K562 (cell line): ENCODE results near the gene KCNH2. TPM values are rescaled to one million over a fixed set of nuclear protein-coding genes. Genes with fewer than 3 reads are reported as not detected.

Experiments used
- ARHGAP35 ChIP-seq: fragments of 450-650 bp; IDR thresholded peaks from 2 replicates; pipeline ENCODE4 v1.6.1; 2018; ENCODE audit not compliant: partially characterized antibody
- FOS ChIP-seq: IDR thresholded peaks from 3 replicates; pipeline ENCODE4 v1.6.1; 2011; ENCODE audit not compliant: insufficient read length; ENCODE audit errors: extremely low read depth
- FOXJ2 ChIP-seq: fragments of 200-800 bp; sonication (Bioruptor generic); IDR thresholded peaks from 2 replicates; pipeline ENCODE4 v1.6.1; 2016; ENCODE audit warnings: missing genetic modification characterization, missing compliant biosample characterization
- HMG20A ChIP-seq: fragments of 450-650 bp; formaldehyde crosslinking; conservative IDR thresholded peaks from 2 replicates; pipeline ENCODE4 v1.4.0; 2020; ENCODE audit warnings: mild to moderate bottlenecking, mixed read lengths
- MTA3 ChIP-seq: fragments of 450-650 bp; formaldehyde crosslinking; IDR thresholded peaks from 2 replicates; pipeline ENCODE4 v1.6.1; 2017; ENCODE audit warnings: mild to moderate bottlenecking, borderline replicate concordance
- MYC ChIP-seq, 2 experiments: fragments of 250-450 bp in 1 of 2; sonication (Bioruptor Pico) in 1 of 2; IDR thresholded peaks; 2 replicates each; pipeline versions ENCODE4 v1.5.1 to v1.6.1; 2012 to 2021; ENCODE audit warnings: low read depth in 2 of 2, borderline replicate concordance in 1 of 2, improper control_type of control experiment in 1 of 2, low read length in 1 of 2, mild to moderate bottlenecking in 1 of 2, moderate library complexity in 1 of 2
- NCOA4 ChIP-seq: fragments of 450-650 bp; IDR thresholded peaks from 2 replicates; pipeline ENCODE4 v1.6.1; 2018; ENCODE audit warnings: mild to moderate bottlenecking; ENCODE audit not compliant: partially characterized antibody
- RHOXF2B ChIP-seq: fragments of 250-450 bp; sonication (Bioruptor Pico); conservative IDR thresholded peaks from 2 replicates; pipeline ENCODE4 v1.5.1; 2021
- ZNF174 ChIP-seq: fragments of 250-450 bp; sonication (Bioruptor Pico); IDR thresholded peaks from 2 replicates; pipeline ENCODE4 v1.4.0; 2020; ENCODE audit warnings: mild to moderate bottlenecking
- ZNF79 ChIP-seq: fragments of 250-450 bp; sonication (Bioruptor Pico); IDR thresholded peaks from 2 replicates; pipeline ENCODE4 v1.4.0; 2020; ENCODE audit warnings: low read depth, mild to moderate bottlenecking, moderate library complexity
- polyA plus RNA-seq, 8 experiments: library from polyadenylated mRNA; depleted of rRNA in 4 of 8; stranded (reverse) in 5 of 8; unstranded in 3 of 8; fragments of >200 nt; fragmentation: Nextera tagmentation in 2 of 8; fragmentation: Illumina TruSeq in 1 of 8; extraction: Ambion mirVana in 2 of 8; extraction: Trizol in 1 of 8; gene quantifications; 2 replicates each; pipeline versions ENCODE4 v1.2.1 to v1.2.3, GENCODE V29; 2011 to 2014; ENCODE audit warnings: inconsistent platforms in 1 of 8, missing spikeins in 1 of 8
- total RNA-seq, 7 experiments: library from RNA; depleted of rRNA in 6 of 7; stranded (reverse); fragments of >200 nt in 6 of 7; fragmentation: Illumina TruSeq in 2 of 7; extraction: Trizol in 2 of 7; gene quantifications; 2 replicates each; pipeline versions ENCODE4 v1.2.1 to v1.2.3, GENCODE V29; 2011 to 2021; ENCODE audit warnings: low replicate concordance in 1 of 7
- TF ChIP-seq, protein P1 (sequence below): fragments of 250-450 bp; sonication (Bioruptor Pico); IDR thresholded peaks from 2 replicates; pipeline ENCODE4 v1.4.0; 2020
- TF ChIP-seq, protein P2 (sequence below): fragments of 250-450 bp; sonication (Bioruptor Pico); IDR thresholded peaks from 2 replicates; pipeline ENCODE4 v1.9.0; 2021; ENCODE audit warnings: mild to moderate bottlenecking
- TF ChIP-seq, protein P3 (sequence below), 3 experiments: fragments of 200-800 bp in 1 of 3; sonication (Bioruptor generic) in 1 of 3; sonication (generic) in 1 of 3; formaldehyde crosslinking in 1 of 3; IDR thresholded peaks; 2 replicates each; pipeline versions ENCODE4 v1.6.1 to v1.8.0; 2016 to 2022; ENCODE audit warnings: mild to moderate bottlenecking in 2 of 3, missing compliant biosample characterization in 2 of 3, missing genetic modification characterization in 2 of 3, missing genetic modification reagents in 1 of 3
- TF ChIP-seq, protein P4 (sequence below), 2 experiments: IDR thresholded peaks; 2 replicates each; pipeline ENCODE4 v1.6.1; 2011; ENCODE audit warnings: borderline replicate concordance in 1 of 2, control low read depth in 1 of 2, low read depth in 1 of 2, low read length in 1 of 2, mild to moderate bottlenecking in 1 of 2, mixed read lengths in 1 of 2, moderate library complexity in 1 of 2; ENCODE audit not compliant: insufficient read depth in 1 of 2, insufficient read length in 1 of 2, poor library complexity in 1 of 2, severe bottlenecking in 1 of 2; ENCODE audit errors: extremely low read depth in 1 of 2
- TF ChIP-seq, protein P5 (sequence below): IDR thresholded peaks from 3 replicates; pipeline ENCODE4 v1.6.1; 2011; ENCODE audit warnings: borderline replicate concordance, mild to moderate bottlenecking, moderate library complexity; ENCODE audit not compliant: insufficient read length; ENCODE audit errors: extremely low read depth

The KCNH2 gene
- total and polyA plus RNA-seq, 9 of the 15 experiments (the other 6 are each of a cell fraction or from before 2014, with no cell fraction given), result 18.1 to 368 (median 218) TPM

DNA sequence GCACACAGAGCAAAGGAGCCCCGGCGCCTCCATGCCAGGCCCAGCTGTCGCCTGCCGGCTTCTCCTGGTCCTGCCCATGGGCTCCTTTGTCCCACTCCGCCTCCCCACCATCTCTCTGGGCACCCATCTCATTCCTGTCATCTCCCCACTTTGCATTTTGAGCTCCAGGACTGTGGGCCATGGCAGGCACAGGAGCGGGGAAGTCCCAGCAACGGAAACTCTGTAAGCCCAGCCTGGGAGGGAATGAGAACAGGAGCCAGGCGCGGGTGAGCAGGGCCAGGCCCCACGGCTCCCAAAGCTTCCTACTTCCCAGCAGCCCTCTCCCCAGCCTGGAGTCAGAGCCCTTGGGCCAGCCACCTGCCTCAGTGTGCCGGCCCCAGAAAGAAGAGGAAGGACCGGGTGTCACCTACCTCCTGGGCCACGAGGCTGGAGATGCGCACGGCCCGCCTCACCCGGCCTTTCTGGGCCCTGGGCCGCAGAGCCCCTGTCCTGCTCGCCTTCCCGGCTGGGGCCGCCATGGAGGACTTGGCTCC, 23.1 kb downstream of the KCNH2 start (continued):
- TF ChIP-seq, protein P1, sequence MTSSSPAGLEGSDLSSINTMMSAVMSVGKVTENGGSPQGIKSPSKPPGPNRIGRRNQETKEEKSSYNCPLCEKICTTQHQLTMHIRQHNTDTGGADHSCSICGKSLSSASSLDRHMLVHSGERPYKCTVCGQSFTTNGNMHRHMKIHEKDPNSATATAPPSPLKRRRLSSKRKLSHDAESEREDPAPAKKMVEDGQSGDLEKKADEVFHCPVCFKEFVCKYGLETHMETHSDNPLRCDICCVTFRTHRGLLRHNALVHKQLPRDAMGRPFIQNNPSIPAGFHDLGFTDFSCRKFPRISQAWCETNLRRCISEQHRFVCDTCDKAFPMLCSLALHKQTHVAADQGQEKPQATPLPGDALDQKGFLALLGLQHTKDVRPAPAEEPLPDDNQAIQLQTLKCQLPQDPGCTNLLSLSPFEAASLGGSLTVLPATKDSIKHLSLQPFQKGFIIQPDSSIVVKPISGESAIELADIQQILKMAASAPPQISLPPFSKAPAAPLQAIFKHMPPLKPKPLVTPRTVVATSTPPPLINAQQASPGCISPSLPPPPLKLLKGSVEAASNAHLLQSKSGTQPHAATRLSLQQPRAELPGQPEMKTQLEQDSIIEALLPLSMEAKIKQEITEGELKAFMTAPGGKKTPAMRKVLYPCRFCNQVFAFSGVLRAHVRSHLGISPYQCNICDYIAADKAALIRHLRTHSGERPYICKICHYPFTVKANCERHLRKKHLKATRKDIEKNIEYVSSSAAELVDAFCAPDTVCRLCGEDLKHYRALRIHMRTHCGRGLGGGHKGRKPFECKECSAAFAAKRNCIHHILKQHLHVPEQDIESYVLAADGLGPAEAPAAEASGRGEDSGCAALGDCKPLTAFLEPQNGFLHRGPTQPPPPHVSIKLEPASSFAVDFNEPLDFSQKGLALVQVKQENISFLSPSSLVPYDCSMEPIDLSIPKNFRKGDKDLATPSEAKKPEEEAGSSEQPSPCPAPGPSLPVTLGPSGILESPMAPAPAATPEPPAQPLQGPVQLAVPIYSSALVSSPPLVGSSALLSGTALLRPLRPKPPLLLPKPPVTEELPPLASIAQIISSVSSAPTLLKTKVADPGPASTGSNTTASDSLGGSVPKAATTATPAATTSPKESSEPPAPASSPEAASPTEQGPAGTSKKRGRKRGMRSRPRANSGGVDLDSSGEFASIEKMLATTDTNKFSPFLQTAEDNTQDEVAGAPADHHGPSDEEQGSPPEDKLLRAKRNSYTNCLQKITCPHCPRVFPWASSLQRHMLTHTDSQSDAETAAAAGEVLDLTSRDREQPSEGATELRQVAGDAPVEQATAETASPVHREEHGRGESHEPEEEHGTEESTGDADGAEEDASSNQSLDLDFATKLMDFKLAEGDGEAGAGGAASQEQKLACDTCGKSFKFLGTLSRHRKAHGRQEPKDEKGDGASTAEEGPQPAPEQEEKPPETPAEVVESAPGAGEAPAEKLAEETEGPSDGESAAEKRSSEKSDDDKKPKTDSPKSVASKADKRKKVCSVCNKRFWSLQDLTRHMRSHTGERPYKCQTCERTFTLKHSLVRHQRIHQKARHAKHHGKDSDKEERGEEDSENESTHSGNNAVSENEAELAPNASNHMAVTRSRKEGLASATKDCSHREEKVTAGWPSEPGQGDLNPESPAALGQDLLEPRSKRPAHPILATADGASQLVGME (CRISPR knock-in tag), result peak; percentile 70; the same call in 1 of the 2 replicates
- no peak for TF ChIP-seq FOS
- TF ChIP-seq MTA3, result no peak
- TF ChIP-seq HMG20A, result no peak
- no peak for TF ChIP-seq ZNF79 (CRISPR knock-in tag)
- no peak for TF ChIP-seq RHOXF2B
- TF ChIP-seq, protein P2, sequence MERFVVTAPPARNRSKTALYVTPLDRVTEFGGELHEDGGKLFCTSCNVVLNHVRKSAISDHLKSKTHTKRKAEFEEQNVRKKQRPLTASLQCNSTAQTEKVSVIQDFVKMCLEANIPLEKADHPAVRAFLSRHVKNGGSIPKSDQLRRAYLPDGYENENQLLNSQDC, result no peak
- TF ChIP-seq, protein P3, sequence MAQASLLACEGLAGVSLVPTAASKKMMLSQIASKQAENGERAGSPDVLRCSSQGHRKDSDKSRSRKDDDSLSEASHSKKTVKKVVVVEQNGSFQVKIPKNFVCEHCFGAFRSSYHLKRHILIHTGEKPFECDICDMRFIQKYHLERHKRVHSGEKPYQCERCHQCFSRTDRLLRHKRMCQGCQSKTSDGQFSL (CRISPR knock-in tag; IDR thresholded peaks at IDR 0.05), result no peak
- TF ChIP-seq, protein P3 (tag; IDR thresholded peaks at IDR 0.05), result no peak
- TF ChIP-seq, protein P4, sequence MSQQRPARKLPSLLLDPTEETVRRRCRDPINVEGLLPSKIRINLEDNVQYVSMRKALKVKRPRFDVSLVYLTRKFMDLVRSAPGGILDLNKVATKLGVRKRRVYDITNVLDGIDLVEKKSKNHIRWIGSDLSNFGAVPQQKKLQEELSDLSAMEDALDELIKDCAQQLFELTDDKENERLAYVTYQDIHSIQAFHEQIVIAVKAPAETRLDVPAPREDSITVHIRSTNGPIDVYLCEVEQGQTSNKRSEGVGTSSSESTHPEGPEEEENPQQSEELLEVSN (IDR thresholded peaks at IDR 0.05; ENCODE audit: borderline replicate concordance in 1 of 2, extremely low read depth in 1 of 2, insufficient read depth in 1 of 2, insufficient read length in 1 of 2, low read depth in 1 of 2, low read length in 1 of 2, poor library complexity in 1 of 2, severe bottlenecking in 1 of 2), result peak in 1 of 2 experiments; percentile 55
- TF ChIP-seq FOXJ2 (tag), result no peak
- no peak for TF ChIP-seq ZNF174 (CRISPR knock-in tag)
- TF ChIP-seq NCOA4, result no peak
- TF ChIP-seq ARHGAP35, result peak; percentile 14
- peak; percentile 74; the same call in 1 of the 2 replicates for TF ChIP-seq MYC (IDR thresholded peaks at IDR 0.05; ENCODE audit: low read depth, low read length)
- TF ChIP-seq MYC (CRISPR knock-in tag; IDR thresholded peaks at IDR 0.05; ENCODE audit: borderline replicate concordance, low read depth), result peak; percentile 86; the same call in 1 of the 2 replicates
- TF ChIP-seq, protein P5, sequence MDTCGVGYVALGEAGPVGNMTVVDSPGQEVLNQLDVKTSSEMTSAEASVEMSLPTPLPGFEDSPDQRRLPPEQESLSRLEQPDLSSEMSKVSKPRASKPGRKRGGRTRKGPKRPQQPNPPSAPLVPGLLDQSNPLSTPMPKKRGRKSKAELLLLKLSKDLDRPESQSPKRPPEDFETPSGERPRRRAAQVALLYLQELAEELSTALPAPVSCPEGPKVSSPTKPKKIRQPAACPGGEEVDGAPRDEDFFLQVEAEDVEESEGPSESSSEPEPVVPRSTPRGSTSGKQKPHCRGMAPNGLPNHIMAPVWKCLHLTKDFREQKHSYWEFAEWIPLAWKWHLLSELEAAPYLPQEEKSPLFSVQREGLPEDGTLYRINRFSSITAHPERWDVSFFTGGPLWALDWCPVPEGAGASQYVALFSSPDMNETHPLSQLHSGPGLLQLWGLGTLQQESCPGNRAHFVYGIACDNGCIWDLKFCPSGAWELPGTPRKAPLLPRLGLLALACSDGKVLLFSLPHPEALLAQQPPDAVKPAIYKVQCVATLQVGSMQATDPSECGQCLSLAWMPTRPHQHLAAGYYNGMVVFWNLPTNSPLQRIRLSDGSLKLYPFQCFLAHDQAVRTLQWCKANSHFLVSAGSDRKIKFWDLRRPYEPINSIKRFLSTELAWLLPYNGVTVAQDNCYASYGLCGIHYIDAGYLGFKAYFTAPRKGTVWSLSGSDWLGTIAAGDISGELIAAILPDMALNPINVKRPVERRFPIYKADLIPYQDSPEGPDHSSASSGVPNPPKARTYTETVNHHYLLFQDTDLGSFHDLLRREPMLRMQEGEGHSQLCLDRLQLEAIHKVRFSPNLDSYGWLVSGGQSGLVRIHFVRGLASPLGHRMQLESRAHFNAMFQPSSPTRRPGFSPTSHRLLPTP, result no peak
